ENCODE measurements around the gene KRTAP1-4.

DNA sequence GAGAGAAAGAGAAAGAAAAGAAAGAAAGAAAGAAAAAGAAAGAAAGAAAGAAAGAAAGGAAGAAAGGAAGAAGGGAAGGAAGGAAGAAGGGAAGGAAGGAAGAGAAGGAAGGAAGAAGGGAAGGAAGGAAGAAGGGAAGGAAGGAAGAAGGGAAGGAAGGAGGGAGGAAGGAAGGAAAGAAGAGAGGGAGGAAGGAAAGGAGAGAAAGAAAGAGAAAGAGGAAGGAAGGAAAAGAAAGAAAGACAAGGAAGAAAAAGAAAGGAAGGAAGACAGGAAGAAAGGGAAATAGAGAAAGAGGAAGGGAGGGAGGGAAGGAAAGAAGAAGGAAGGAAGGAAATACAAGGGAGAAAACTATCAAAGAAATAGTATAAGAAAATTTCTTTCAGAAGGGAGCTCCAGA is 46.8 kb upstream of the KRTAP1-4 start:
- TF ChIP-seq, protein P1, sequence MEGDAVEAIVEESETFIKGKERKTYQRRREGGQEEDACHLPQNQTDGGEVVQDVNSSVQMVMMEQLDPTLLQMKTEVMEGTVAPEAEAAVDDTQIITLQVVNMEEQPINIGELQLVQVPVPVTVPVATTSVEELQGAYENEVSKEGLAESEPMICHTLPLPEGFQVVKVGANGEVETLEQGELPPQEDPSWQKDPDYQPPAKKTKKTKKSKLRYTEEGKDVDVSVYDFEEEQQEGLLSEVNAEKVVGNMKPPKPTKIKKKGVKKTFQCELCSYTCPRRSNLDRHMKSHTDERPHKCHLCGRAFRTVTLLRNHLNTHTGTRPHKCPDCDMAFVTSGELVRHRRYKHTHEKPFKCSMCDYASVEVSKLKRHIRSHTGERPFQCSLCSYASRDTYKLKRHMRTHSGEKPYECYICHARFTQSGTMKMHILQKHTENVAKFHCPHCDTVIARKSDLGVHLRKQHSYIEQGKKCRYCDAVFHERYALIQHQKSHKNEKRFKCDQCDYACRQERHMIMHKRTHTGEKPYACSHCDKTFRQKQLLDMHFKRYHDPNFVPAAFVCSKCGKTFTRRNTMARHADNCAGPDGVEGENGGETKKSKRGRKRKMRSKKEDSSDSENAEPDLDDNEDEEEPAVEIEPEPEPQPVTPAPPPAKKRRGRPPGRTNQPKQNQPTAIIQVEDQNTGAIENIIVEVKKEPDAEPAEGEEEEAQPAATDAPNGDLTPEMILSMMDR (IDR thresholded peaks at IDR 0.05; ENCODE audit: poor library complexity): no peak
- TF ChIP-seq EZH2 (IDR thresholded peaks at IDR 0.05; ENCODE audit: borderline replicate concordance): no peak
